GM21423 (cell line): ENCODE data around the gene TMUB1.

ENCODE experiments used
- ATAC-seq: cut with Tn5 transposase; IDR thresholded peaks from one replicate; pipeline ENCODE4 v1.9.1; 2021; ENCODE audit warnings: mild to moderate bottlenecking, moderate library complexity; ENCODE audit not compliant: unreplicated experiment

TMUB1 gene

GRCh38 chr7:151035026-151035717 lies 48.1 kb downstream of the TMUB1 start:
- ATAC-seq, result no peak

GRCh38 chr7:151034312-151035025 lies 48.8 kb downstream of the TMUB1 start:
- ATAC-seq, result no peak

GRCh38 chr7:151033864-151034249 lies 49.4 kb downstream of the TMUB1 start:
- ATAC-seq, result no peak

GRCh38 chr7:151032936-151033863 lies 50.1 kb downstream of the TMUB1 start:
- no peak for ATAC-seq
